Measurements from ENCODE around the gene ACOD1.

Gene ACOD1

DNA sequence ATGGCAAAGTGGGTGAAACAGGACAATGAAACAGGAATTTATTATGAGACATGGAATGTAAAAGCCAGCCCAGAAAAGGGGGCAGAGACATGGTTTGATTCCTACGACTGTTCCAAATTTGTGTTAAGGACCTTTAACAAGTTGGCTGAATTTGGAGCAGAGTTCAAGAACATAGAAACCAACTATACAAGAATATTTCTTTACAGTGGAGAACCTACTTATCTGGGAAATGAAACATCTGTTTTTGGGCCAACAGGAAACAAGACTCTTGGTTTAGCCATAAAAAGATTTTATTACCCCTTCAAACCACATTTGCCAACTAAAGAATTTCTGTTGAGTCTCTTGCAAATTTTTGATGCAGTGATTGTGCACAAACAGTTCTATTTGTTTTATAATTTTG is 52.2 kb downstream of the ACOD1 start:
- H3K27ac ChIP-seq (ENCODE audit: low read depth, low read length) = no peak overlapping the region
- H3K9ac ChIP-seq (ENCODE audit: low read length) = no peak overlapping the region
- H3K36me3 ChIP-seq (ENCODE audit: control insufficient read depth, insufficient read depth, low read length) = peaks cover 4% of the 10 kb centered on the region
- no peaks in the 10 kb centered on the region for H3K27me3 ChIP-seq (ENCODE audit: control insufficient read depth, insufficient read depth, low read length)
- no peak overlapping the region for H3K4me3 ChIP-seq (ENCODE audit: low read length)
- peaks cover 7% of the 10 kb centered on the region for H3K4me1 ChIP-seq (ENCODE audit: control insufficient read depth, insufficient read depth, low read length)

DNA sequence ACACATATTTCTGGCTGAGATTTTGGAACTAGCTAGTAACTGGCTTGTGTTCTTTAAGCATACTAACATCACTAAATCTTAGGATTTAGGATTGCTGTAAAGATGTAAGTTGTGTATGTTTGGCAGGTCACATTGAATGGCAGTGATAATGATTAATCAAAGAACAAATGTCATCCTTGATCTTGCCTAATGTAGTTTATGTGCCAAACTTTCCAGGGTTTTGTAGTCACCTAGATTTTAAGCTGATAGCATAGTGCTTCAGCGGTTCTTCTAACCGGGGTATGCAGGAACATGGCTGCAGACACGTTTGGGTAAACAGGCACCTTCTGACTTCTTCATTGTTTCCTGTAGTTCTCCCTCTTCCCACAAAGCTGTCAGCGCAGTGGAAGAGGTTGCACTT is 53.2 kb downstream of the ACOD1 start:
- no peak overlapping the region for H3K27ac ChIP-seq (ENCODE audit: low read depth, low read length)
- peaks cover 4% of the 10 kb centered on the region for H3K36me3 ChIP-seq (ENCODE audit: control insufficient read depth, insufficient read depth, low read length)

DNA sequence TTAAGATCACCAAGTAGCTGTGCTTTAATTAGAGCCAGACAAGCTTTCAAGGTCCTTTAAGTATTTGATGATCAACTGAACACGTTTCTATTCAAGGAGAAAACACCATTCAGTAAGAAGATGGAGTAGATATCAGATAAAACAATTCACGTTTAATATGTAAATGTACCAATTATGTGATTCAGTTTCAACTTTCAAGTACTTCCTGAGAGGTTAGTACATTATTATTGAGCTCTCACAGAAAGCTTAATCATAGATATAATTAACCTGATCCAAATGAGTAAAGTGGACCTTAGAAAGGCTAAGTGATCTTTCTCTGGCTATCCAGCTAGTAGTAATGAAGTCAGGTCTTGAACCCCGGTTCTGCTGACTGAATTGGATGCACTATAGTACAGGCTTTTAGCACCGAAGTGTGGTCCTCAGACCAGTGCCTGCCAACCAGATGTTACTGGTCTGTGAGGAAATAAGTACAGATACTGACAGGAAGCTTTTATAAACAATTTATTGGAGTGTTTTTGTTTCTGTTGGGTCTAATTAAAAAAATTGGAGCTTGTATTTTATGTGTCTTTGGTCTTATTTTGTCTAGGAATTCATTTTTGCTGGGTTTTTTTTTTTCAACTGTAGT is 53.8 kb downstream of the ACOD1 start:
- H3K4me3 ChIP-seq (ENCODE audit: low read length) = no peak overlapping the region
- peaks cover 6% of the 10 kb centered on the region for H3K36me3 ChIP-seq (ENCODE audit: control insufficient read depth, insufficient read depth, low read length)
- peaks cover 7% of the 10 kb centered on the region for H3K4me1 ChIP-seq (ENCODE audit: control insufficient read depth, insufficient read depth, low read length)
- no peak overlapping the region for H3K9ac ChIP-seq (ENCODE audit: low read length)
- no peaks in the 10 kb centered on the region for H3K27me3 ChIP-seq (ENCODE audit: control insufficient read depth, insufficient read depth, low read length)
- no peak overlapping the region for H3K27ac ChIP-seq (ENCODE audit: low read depth, low read length)

More for the DNA sequence above, 53.2 kb downstream of the ACOD1 start:
- Histone ChIP-seq H3K27me3 (ENCODE audit: control insufficient read depth, insufficient read depth, low read length) (no peaks in the 10 kb centered on the region), H3K4me3 (ENCODE audit: low read length) (no peak overlapping the region), H3K9ac (ENCODE audit: low read length) (no peak overlapping the region), H3K4me1 (ENCODE audit: control insufficient read depth, insufficient read depth, low read length) (peaks cover 7% of the 10 kb centered on the region)

DNA sequence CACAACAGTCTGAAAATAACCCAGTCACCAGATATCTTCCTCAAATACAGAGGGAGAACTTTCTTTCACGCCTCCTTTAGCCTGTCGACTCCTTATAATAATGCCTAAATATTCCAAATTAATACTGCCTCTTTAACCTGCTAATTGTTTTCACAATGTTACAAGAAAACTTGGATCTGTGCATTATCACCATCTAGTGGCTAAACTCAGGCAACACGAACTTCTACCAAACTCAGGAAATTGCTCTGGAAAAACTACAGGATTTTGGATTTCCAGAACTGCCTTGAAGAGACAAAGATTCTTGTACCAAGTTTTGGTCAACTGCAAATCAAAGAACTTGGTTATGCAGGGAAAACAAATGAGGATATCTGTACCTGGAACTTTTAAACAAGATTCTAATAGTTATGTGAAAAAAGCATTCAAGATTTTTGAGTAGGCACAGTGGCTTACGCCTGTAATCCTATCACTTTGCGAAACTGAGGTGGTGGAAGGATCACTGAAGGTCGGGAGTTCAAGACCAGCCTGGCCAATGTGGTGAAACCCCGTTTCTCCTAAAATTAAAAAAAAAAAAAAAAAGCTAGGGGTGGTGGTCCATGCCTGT is 54.4 kb downstream of the ACOD1 start:
- no peak overlapping the region for H3K27ac ChIP-seq (ENCODE audit: low read depth, low read length)
- no peak overlapping the region for H3K9ac ChIP-seq (ENCODE audit: low read length)
- no peaks in the 10 kb centered on the region for H3K27me3 ChIP-seq (ENCODE audit: control insufficient read depth, insufficient read depth, low read length)
- no peak overlapping the region for H3K4me3 ChIP-seq (ENCODE audit: low read length)
- H3K4me1 ChIP-seq (ENCODE audit: control insufficient read depth, insufficient read depth, low read length) = peaks cover 7% of the 10 kb centered on the region
- H3K36me3 ChIP-seq (ENCODE audit: control insufficient read depth, insufficient read depth, low read length) = peaks cover 8% of the 10 kb centered on the region
